Hematopoietic multipotent progenitor cell treated with erythropoietin and hydrocortisone succinate and interleukin-3 and kit ligand, for 15 days (in vitro differentiated cells): ENCODE measurements around the gene CMTM4.
A peak's percentile ranks its signal among the peaks of the same experiment; 100 is the strongest.
"Not testable (repeated sequence)": the region's sequence is repeated elsewhere in the genome, so short reads cannot be mapped to it uniquely, and the experiment has no call there.

ENCODE experiments used
- DNase-seq: peaks from one replicate; pipeline ENCODE4 v3.0.0-alpha.2; 2015; ENCODE audit warnings: low spot score

Gene CMTM4

GRCh38 chr16:66592241-66592640, 104.3 kb downstream of the CMTM4 start:
- no peak for DNase-seq

DNA sequence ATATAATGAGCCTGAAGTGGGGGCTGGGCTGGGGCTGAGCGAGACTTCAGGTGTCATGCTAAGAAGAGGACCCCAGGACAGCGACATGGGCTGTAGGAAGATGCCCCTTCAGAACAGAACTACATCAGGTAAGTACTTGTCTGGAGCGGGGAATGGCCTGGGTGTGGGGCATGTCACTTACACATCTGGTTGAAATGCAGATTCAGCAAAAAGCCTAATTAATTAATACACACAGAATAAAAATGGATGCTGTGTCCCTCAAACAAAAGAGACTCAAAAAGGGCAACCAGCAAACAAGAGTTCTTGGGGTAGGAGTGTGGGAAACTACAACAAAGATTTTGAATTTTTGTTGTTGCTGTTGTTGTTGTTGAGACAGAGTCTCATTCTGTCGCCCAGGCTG, 105.5 kb downstream of the CMTM4 start:
- no peak for DNase-seq

GRCh38 chr16:66590322-66590721, 106.2 kb downstream of the CMTM4 start:
- no peak for DNase-seq

- peak; percentile 70 for DNase-seq
Measured at GRCh38 chr16:66588981-66589713, 107.4 kb downstream of the CMTM4 start.

DNA sequence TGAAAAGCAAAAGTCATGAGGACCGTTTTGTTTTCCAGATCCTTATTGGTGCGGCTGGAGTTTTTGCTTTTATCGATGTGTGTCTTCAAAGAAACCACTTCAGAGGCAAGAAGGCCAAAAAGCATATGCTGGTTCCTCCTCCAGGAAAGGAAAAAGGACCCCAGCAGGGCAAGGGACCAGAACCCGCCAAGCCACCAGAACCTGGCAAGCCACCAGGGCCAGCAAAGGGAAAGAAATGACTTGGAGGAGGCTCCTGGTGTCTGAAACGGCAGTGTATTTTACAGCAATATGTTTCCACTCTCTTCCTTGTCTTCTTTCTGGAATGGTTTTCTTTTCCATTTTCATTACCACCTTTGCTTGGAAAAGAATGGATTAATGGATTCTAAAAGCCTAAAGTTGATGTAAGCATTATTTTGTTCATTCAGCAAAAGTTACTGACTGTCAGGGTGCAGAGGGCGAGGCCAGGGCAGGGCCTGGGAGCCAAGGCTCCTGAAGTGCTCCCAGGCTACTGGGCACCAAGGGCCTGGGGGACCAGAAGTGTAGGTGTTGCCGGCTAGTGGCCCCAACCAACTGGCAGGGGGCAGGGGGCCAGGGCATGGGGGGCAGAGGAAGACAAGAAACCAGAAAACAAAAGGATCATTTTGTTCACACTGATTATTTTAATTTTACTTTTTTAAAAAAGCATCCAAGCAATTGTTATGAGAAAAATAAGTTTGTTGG, 108.5 kb downstream of the CMTM4 start:
- DNase-seq = no peak

DNA sequence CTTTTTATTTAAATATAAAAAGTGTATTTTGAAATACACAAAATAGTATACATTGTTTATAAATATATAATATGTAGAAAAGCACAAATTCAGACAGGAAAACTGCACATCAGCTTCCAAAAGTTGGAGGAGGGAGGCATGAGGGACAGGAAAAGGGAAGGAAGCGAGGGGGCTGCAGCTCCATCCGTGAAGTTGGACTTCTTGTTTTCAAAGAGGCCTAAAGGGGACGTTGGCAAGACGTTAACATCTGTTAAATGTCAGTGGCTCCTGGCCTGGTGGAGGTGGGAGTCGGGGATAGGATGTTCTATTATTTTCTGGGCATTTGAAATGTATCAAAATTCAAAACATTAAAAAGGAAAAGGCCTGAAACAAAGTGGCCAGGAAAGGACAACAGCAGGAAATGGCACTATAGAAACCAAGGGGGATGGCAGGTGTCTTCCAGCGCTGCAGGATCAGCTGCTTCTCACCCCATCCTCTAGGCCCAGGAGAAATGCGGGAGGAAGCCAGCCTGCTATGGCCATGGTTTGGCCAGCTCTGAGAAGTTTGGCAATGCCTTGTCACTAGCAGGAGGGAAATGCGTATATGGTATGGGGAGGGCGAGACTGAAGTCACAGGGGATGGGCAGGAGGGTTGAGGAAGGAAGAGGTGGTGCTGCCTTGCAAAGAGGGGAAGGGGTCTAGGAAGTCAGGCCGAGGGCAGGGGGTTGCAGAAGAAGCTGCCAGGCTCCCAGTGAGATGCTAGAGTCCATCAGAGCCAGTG, 110.9 kb downstream of the CMTM4 start:
- no peak for DNase-seq

DNA sequence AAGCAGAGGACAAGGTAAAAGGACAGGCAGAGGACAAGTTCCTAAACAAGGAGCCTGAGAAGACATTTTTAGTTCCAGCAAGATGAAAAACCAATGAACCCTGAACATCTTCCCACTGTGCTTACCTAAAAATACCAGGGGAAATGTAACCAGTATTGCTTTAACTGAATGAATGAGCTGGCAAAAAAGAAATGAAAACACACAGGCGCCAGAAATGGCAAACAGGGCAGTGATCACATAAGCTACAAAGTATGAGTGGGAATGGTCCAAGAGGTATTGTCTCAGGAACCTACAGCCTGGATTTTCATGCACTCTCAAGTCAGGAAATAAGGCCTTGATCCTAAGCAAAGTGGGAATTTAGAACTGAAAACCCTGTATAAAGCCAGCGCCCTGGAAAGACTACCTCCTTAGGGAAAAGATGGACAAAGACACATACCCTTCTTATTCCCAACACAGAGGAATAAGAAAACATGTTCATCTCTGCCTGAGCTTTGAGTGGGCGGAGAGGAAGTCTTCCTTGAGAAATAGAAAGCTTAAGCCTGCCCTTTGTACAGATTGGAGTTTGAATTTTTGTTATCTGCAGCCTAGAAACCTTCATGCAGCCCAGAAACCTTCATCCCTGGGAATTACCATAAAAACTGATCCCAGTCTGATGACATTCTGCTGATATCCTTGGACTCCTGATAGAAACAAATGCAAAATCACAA, 115.1 kb downstream of the CMTM4 start:
- DNase-seq = no peak

GRCh38 chr16:66580605-66581209, 115.8 kb downstream of the CMTM4 start:
- DNase-seq = no peak

GRCh38 chr16:66578651-66579531, 117.7 kb downstream of the CMTM4 start, which contains the start of gene CMTM2:
Gene CMTM2, plus strand, starts transcription at chr16:66579463. Its CDS starts 145 bp downstream, at chr16:66579608.
- no peak for DNase-seq

DNA sequence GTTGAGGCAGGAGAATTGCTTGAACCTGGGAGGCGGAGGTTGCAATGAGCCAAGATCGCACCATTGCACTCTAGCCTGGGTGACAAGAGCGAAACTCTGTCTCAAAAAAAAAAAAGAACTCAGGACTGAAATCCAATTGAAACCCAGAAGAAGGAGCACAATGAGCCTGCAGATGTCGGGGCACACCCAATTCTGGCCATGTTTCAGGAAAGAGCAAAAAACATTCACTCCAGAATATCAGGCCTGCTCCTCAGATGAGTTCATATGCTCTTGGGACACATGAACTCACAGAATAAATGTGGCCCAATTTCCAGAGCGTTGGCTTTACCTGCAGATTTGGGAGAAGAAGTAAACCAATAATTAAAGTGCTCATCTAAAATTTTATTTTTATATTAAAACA, 120.2 kb downstream of the CMTM4 start:
- no peak for DNase-seq

DNA sequence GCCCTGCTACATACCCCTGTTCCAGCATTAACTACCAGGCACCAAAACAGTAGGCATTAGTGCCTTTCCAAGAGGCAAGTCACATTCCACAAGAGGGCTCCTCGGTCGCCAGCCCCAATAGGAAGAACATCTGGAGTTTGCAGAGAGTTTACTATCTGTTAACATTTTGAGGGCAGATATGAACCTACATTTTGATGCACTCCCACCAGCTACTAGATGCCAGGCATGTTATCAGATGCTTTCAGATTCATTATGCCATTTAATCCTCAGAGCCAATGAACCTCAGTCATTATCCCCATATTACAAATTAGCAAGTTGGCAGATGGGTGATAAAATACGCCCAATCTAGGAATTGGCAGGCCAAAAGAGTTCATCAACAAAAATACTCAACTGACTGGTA, 121.5 kb downstream of the CMTM4 start:
- no peak for DNase-seq

- no peak for DNase-seq
Measured at GRCh38 chr16:66574531-66574930, 122.0 kb downstream of the CMTM4 start.

- no peak for DNase-seq
Measured at GRCh38 chr16:66574081-66574480, 122.5 kb downstream of the CMTM4 start.

- DNase-seq = no peak
Measured at GRCh38 chr16:66572356-66572755, 124.2 kb downstream of the CMTM4 start.

- DNase-seq = no peak
Measured at GRCh38 chr16:66569827-66570405, 126.6 kb downstream of the CMTM4 start.

DNA sequence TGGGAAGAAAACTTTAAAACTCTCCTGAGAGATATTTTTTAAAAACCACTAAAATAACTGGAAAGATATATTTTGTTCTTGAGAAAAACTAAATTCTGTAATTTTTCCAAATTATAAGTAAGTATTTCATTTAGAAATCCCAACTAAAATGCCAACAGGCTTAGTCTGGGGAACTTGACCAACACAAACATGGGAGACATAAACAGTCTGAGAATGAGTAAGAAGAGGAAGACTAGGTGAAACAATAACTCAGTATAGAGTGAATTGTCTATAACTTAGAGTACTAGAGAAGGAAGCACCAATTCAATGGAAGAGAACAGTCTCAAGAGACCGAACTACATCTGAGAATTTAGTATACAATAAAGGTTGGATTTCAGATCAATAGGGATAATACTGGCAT, 127.4 kb downstream of the CMTM4 start:
- no peak for DNase-seq

GRCh38 chr16:66568355-66568754, 128.2 kb downstream of the CMTM4 start:
- no peak for DNase-seq

GRCh38 chr16:66567270-66567669, 129.3 kb downstream of the CMTM4 start:
- DNase-seq = not testable (repeated sequence)

DNA sequence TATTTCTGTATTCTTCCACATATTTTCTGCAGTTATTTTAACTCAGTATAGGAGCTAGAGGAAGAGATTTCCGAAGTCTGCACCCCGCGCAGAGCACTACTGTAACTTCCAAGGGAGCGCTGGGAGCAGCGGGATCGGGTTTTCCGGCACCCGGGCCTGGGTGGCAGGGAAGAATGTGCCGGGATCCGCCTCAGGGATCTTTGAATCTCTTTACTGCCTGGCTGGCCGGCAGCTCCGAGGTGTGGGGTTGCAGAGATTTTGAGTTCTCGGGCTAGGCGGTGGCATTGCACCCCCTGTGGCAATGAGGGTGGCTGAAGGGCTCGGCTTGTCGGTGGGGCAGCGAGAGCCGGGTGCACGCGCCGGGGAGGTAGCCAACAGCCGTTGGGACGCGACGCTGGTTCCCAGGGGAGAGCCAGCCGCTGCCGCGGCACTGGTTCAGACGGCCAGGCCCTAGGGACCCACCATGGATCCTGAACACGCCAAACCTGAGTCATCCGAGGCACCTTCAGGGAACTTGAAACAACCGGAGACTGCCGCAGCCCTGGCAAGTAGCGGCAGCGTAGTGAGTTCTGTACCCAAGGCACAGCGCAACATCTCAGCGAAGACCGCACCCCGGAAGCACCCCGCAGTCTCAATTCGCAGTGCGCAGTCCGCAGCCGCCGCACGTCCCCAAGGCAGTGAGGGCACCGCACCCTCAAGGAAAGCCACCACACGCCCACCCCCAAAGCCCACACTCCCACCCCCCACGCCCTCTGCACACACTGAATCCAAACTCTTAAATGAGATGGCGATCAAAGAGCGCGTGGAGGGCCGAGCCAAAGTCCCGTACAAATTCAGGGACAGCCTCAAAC, 130.3 kb downstream of the CMTM4 start, which contains the start of gene CMTM1:
CMTM1 (plus strand) TSS at position 389 of the 851 bp plus-strand sequence; CDS start at position 464, 75 bp downstream.
- DNase-seq = no peak
